ENCODE results near the gene HSF5.
"Not testable (repeated sequence)": the region's sequence is repeated elsewhere in the genome, so short reads cannot be mapped to it uniquely, and the experiment has no call there.

The HSF5 gene

GRCh38 chr17:58411408-58411894 is 76.8 kb downstream of the HSF5 start:
- DNase-seq: no peak

DNA sequence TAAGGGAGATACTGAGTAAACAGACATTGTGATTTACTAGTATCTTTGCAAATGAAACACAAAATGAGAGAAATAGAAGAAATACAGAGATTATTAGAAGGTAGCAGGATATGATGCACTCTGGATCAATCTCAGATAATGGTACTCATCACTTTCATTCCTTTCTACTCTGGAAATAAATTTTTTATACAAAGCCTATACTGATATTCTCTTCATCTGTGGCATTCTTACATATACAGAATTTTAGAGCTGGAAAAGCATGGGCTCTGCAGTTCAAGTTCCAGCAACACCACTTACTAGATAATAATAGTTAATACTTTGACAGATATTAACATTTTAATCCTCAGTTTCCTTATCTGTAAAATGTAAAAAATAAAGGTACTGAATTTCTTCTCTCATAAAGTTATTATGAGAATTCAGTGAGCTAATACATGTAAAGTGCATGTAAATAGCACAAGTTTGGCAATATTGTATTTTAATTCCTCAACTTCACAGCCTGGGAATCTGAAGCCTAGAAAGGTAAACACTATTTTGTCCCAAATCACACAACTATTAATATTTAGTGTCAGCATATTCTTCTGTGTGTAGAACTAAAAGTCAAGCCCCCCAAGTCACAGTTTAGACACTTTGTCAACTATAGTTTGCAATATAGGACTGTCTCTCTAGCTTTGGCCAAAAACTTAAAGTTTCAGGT is 77.3 kb downstream of the HSF5 start:
- no peak for DNase-seq

DNA sequence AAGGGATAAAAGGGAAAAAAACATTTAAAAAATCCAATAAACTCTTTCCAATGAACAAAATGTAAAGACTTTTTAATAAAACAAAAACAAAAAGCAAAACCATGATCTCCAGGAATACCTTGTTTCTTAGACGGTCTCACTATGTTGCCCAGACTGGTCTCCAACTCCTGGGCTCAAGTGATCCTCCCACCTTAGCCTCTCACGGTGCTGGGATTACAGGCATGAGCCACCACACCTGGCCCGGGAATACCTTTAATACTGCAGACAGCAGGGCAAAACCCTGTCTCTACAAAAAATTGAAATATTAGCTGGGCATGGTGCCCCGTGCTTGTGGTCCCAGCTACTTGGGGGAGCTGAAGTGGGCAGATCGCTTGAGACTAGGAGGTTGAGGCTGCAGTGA is 78.8 kb downstream of the HSF5 start:
- no peak for DNase-seq

- DNase-seq: no peak
These were observed 84.9 kb downstream of the HSF5 start for GRCh38 chr17:58403311-58403710.

GRCh38 chr17:58402679-58403078 is 85.5 kb downstream of the HSF5 start:
- DNase-seq: no peak

GRCh38 chr17:58402047-58402446 is 86.2 kb downstream of the HSF5 start:
- DNase-seq: no peak

GRCh38 chr17:58401287-58401686 is 86.9 kb downstream of the HSF5 start:
- DNase-seq: no peak

- DNase-seq: no peak
These were observed 87.4 kb downstream of the HSF5 start for GRCh38 chr17:58400826-58401225.

DNA sequence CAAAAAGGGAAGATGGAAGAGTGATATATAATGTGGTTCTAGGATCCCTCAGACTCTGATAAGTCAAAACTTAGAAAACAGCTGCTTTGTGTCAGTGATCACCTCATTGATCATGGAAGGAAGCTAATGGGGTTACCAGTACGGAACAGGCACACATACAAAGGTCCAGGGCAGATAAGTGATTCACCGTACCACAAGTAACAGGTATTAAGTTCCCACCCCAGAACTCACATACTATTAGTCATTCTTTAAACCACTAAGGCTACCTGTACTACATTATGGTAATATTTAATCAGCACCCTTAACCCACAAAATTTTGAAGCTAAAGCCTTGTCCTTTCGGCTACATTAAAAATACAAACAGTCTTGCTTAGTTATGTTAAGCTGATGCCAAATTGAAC is 88.2 kb downstream of the HSF5 start:
- DNase-seq: no peak

- no peak for DNase-seq
These were observed 89.5 kb downstream of the HSF5 start for GRCh38 chr17:58398574-58399266.

DNA sequence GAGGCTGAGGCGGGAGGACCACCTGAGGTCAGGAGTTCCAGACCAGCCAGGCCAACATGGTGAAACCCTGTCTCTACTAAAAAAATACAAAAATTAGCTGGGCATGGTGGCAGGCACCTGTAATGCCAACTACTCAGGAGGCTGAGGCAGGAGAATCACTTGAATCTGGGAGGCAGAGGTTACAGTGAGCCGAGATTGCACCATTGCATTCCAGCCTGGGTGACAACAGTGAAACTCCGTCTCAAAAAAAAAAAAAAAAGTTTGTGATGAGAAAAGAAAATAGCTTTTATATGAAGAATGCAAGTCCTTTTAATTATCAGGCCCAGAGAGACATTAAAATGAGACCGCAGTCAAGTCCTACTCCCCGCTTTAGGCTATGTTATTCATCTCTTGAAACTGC is 90.8 kb downstream of the HSF5 start:
- DNase-seq: not testable (repeated sequence)

GRCh38 chr17:58396173-58396572 is 92.0 kb downstream of the HSF5 start:
- no peak for DNase-seq

DNA sequence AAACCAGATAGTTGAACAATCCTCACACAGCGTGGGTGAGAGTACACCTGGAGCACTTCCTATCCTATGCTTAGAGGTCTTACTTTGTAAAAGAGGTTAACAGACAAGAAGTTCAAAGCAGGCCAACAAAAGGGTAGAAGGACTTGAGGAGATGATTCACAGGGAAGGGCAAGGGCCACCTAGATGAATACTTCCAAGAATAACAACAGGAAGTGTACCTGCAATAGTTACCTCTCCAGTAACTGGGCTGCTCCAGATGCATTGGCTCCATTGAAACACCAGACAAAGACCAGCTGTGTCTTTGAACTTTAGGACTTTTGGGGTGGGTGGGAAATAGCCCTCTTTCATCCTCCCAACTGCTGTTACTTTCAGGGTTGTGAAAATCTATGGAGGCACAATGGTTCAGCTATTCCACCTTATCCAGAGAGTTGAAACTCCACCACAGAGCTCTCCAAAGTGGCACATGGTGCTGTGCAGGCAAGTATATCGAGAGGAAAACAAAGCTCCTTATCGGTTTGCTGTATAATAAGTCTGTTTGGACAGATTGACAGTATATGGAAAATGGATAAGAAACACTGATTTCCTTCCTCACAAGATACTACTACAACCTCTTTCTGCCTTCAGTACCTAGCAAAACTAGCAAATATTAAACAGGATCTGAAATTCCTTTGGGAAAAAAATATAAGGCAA is 93.5 kb downstream of the HSF5 start:
- DNase-seq: no peak

GRCh38 chr17:58391302-58391984 is 96.8 kb downstream of the HSF5 start:
- no peak for DNase-seq

DNA sequence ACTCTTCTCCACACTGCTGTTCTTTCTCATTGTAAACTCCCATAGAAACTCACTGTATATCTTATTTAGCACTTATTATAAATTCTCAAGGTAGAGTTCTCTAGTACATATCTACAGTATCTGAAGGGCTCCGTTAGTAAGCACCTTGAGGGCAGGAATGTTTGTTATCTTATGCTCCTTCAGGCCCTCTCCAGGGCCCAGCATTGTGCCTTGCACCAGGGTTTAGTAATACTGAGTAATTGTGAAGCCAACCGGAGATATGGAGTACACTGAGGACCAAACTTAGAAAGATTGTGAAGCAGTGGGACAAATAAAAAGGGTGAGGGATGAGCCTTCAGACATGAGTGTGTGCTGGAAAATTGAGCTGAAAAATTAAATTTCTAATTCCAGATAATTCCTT is 97.3 kb downstream of the HSF5 start:
- DNase-seq: no peak

DNA sequence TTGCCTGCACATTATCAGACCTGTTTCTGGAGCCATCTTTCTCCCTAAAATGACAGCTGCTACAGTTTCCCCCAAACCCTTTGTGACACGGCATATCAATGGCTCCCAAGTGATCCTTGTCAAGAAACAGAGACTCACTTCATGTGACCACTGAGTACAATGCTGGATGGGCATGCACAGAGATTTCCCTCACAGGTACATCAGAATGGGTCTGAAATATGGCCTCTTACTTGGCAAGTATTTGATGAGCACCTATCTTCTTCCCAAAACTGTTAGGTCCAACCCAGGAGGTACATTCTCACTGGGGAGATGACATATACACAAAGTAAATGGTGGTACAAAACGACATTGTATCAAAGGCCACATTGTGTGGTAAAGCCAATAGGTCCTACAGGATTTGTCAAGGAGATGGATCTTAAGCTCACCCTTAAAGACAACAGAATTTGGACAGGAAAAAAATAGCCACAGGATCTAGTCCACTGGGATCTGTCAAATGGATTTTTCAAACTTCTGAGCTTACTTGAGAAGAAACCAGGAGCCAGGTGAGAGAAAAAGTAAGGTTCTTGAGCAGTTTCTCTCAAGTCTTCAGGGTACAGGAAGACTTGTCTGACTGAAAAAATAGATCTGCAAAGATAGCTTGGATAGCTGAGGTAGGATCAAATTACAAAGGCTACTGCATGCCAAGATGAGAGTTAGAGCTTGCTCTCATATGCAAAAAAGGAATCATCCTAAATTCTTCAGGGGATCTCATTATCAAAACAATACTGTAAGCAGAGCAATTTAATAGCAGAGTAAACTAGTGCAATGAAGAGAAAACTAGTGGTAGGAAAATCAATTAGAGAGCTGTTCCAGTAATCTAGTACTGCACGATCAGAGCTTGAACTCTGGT is 99.7 kb downstream of the HSF5 start:
- no peak for DNase-seq

GRCh38 chr17:58387834-58388233 is 100.4 kb downstream of the HSF5 start:
- no peak for DNase-seq

- no peak for DNase-seq
These were observed 101.5 kb downstream of the HSF5 start for GRCh38 chr17:58386708-58387107.

- DNase-seq: no peak
These were observed 102.8 kb downstream of the HSF5 start for GRCh38 chr17:58385359-58385899.

DNA sequence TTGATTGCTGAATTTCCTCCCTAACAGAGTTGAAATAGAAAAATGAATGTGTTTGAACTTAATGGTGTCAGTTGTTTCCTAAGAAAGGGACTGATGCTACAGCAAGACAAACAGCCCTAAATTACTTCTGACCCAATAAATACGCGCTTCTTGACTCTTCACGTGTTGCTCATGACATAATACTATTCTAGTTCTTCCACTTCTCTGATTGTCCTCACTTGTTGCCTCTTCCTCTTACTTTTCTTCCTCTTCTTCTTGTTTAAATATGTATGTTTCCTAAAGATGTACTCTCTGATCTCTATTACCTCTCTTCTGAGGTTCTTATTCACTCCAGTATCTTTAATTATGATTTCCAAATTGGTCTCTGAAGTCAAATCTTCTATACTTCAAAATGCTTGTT is 103.3 kb downstream of the HSF5 start:
- no peak for DNase-seq

GRCh38 chr17:58383892-58384462 is 104.2 kb downstream of the HSF5 start:
- DNase-seq: no peak

- DNase-seq: no peak
These were observed 105.4 kb downstream of the HSF5 start for GRCh38 chr17:58382872-58383242.
